NCI-H82 (cell line): ENCODE measurements around the gene GIMAP7.
"Not testable (repeated sequence)": the region's sequence is repeated elsewhere in the genome, so short reads cannot be mapped to it uniquely, and the experiment has no call there.

Source experiments
- DNase-seq: peaks from one replicate; lab custom pipeline; 2025; lab: John Stamatoyannopoulos, UW

GIMAP7 gene

DNA sequence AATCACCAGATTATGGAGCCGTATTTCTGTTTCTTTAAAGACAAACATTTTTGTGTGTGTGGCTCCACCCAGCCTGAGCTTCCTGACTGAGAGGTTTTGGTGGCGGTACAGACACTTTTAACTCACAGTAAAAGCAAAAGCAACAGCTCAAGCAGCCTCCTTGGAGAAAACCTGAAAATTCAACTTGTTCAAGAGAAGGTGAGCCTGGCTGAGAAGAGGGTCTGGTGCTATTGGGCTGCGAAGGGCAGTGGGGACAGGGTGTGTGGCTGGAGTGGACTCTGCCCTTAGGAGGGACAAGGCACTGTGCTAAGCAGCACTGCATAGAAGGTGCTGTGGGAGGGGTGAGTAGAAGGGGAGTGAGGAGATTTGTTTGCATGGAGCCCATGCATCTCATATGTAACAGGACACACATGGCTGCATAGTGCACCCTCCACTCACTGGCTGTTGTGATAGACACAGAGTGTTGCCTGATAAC lies at the start of gene GIMAP7:
Gene GIMAP7, plus strand, starts transcription at position 125 of the 475 bp plus-strand sequence. CDS start 5,103 bp downstream, outside the sequence.
- no peak for DNase-seq

DNA sequence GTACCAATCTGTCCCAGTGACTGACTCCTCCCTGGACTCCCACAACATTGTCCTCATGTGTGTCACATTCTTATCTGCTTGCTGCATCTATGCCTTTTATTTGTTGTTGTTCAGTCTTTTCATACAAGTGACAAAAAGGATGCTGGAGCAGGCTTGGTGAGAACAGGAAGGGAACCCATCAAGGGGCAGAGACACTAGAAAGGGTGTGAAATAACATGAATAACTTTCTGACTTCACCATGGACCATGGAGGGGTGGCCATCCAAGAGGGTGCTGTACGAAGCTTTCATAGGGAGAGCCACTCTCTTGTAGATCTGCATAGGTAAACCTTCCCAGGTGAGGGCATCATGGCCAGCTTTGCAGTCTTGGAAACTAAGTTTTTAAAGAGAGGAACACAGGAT lies 49.7 kb upstream of the GIMAP7 start:
- DNase-seq = no peak

DNA sequence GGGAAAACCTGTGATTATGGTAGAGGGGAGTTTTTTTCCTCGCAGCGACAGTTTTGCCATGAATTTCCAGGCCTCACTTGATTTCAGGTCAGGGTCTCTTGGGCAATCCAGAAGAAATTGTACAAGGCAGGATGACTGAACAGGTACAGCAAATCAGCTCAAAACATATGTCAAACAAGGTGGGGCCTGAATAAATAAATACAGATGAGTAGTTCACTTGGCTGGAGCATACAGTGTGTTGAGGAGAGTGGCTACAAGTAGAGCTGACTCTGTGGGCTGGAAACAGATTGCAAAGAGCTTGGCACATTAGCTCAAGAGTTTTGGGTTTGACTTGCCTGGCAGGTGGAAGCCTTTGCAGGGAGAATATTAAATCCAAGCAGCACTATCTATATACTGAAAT lies 49.3 kb upstream of the GIMAP7 start:
- no peak for DNase-seq

DNA sequence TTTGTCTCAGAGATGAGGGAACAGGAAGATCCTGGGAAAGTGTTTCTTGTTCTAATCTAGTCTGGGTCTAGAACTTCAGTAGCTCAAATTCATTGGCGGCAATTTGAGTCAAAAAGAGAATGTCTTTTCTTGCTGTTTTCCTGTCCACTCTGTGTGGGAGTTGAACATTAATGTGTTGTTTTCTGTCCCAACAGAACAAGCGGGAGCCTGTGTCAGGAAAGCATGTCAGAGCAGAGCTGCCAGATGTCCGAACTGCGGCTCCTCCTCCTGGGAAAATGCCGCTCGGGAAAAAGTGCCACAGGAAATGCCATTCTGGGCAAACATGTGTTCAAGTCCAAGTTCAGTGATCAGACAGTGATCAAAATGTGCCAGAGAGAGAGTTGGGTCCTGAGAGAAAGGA lies 48.2 kb upstream of the GIMAP7 start:
- DNase-seq = no peak

DNA sequence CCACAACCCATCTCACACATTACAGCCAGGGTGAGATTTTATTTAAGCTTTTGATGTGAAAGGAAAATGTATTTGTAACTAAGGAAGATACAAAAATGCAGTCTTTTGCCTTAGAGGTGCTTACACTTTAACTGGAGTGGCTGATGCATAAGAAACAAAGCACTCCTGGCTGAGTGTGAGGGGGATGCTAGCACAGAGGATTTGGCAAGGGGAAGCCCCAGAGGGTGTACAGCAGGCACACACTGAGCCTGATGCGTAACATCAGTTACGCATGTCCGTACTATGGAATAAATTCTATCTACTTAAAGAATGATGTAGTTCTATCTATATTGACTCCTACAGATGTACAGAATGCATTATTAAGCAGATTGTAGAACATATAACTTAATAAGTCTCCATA lies 46.4 kb upstream of the GIMAP7 start:
- DNase-seq = no peak

DNA sequence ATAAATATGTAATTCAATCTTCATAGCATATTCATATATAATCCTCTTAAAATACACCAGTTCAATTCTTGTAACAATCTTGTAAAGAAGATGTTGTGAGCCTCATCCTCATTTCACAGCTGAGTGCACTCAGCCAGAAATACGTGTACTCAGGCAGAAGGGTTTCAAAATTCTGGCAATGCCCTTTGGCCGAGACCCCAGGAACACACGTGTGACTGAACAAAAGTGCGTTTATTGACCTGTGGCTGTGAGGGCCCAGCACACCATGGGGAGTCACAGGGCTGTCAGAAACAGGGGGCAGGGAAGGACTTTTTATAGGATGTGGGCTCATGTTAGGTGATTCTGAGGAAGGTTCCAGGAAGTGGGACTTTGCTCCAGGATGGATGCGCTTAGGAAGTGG lies 42.8 kb upstream of the GIMAP7 start:
- no peak for DNase-seq

DNA sequence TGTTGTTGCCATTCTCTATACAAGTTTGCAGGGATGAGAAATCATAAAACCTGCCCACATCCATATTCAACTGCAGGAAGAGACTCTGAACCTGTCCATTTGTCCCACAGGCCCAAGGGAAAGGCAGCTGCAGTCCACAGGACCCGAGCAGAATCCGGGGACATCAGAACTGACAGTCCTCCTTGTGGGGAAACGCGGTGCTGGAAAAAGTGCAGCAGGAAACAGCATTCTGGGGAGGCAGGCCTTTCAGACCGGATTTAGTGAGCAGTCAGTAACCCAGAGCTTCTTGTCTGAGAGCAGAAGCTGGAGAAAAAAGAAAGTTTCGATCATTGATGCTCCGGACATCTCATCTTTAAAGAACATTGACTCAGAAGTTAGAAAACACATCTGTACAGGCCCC lies 40.8 kb upstream of the GIMAP7 start:
- no peak for DNase-seq

DNA sequence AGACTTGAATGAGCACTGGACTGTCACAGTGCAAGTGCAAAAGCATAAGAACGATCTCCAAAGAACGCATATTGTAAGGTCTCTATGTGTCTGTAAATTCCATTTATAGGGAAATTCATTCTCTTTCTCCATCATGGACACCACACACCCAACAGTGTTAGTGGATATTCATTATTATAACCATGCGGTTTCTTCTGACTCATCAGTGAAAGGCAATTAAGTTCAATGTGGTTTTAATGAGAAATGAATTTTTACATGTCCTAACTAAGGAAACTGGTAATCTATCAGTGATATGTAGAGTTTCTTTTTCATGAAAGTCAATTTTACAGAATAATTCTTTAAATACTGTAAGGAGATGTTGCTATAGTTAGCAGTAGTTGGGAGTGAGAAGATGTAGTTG lies 38.4 kb upstream of the GIMAP7 start:
- DNase-seq = no peak

DNA sequence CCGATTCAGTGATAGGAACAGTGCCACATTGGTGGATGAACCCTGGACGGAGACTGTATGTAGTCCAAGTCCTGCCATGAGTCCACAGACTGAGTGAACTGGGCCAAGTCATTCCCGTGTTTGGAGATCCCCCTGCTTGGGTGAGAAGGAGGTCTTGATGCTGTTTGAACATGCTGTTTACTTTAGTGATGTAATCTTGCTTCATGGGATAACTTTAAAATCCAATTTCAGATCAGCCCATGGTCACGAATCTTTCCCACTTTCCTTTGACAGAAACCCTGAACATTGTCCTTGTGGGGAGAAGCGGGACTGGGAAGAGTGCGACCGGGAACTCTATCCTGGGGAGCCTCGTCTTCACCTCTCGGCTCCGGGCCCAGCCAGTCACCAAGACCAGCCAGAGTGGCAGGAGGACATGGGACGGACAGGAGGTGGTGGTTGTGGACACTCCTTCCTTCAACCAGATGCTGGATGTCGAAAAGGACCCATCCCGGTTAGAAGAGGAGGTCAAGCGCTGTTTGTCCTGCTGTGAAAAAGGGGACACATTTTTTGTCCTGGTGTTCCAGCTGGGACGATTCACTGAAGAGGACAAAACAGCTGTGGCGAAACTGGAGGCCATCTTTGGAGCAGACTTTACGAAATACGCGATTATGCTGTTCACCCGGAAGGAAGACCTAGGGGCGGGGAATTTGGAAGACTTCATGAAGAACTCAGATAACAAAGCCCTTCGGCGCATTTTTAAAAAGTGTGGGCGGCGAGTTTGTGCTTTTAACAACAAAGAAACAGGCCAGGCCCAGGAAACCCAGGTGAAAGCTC lies 37.6 kb upstream of the GIMAP7 start:
- DNase-seq = no peak

DNA sequence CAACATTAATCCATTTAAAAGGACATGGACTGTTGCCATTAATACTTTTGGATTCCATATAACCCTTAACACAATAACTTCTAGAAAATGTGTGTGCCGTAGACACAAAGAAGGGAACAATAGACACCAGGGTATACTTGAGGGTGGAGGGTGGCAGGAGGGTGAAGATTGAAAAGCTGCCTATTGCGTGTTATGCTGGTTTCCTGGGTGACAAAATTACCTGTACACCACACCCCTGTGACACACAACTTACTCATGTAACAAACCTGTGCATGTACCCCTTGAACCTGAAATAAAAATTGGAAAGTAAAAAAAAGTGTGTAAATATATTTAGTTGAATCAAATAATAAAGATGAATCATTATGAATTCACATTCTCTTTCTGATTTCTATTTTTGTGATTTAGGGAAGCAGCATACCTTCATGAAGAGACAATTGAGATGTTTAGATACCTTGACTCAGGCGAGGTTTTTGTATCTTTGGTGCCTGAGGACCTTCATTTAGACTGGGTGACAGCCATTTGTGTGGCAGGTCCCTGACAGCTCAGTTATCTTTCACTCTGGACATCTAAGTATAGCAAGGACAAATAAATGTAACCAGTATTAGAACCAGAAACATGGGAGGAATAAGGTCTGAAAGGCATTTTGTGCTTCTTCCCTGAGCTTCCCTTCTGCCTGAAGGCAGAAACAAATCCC lies 35.5 kb upstream of the GIMAP7 start:
- DNase-seq = no peak

DNA sequence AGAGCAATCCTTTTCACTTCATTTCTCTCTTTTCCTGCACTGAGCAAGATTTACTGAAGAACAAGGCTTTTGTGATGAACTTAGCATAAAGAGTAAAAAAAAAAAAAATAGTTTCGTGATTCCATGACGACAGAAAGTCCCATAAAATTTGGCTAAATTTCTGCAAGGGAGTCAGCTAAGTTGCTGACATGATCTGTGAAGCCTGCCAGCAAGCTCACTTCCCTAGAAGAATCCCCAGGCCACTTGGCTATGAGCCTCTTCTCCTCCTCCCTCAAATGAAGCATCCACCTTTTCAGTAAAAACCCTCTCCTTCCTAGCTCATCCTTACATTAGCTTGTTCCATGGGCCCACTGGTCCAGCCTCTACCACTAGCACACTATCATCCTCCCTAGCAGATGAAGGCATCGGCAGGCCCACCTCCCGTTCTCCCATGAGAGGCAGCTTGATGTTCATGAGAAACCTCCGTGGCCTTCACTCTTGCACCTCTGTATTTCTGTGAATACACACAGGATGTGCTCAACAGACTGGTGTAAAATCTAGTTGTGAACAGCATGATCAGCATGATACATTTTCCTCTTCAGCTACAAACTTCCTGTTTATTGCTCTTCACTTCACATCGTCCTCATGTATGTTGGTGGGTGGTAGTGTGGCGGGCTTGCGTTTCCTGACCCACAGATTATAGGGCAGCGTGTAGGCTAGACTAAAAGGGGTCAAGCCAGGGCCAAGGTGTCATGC lies 33.3 kb upstream of the GIMAP7 start:
- DNase-seq = no peak

DNA sequence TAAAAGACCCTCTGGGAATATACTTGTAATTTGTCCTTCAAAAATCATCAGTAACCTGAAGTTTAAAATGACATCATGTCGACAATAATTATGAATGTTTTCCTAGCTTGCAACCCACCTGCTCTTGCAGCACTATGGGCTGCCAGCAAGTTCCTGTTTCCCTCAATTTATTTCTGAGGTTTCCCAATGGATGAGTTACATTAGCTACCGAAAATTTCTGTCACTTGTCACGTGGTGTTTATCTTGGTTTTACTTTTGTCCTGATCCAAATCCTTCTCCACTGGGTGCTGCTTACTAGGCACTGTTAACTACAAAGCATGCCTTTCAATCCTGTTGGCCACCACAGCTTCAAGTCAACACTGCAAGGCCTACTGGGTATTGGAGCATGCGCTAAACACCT lies 32.8 kb upstream of the GIMAP7 start:
- no peak for DNase-seq

DNA sequence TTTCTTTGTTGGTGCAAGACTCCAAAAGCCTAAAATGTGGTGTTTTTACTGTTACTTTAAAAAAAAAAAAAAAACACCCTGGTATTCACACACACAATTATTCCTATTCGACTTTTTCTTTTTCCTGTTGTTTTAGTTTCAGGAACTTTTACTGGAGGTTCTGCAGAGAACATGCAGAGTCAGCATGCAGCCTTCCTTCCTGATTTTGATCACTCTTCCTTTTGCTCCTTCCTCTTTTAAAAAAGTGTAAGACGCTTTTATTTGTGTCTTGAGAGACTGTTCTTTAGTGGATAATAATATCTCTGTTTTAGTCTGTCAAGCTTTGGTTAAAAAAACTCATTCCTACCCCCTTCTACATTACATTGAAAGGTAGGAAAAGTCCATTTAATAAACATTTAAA lies 31.2 kb upstream of the GIMAP7 start:
- DNase-seq = not testable (repeated sequence)

DNA sequence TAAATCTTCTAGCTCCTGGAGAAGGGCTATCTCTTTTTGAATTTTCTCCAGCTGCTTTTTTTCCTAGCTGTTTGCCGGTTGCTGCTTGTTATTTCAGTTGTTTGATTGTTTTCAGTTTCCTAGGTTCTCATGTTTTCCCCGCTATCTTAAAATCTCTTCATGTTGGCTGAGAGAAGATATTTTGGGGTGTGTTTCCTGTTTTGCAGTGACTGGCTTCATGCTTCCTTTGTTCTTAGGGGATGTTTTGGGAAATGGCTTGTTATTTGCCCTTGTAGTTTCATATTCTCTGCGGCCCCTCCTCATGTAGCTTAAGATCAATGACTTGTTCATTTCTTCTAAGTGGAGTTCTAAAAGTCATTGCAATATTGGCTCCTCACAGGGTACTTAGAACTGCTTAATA lies 30.6 kb upstream of the GIMAP7 start:
- not testable (repeated sequence) for DNase-seq

DNA sequence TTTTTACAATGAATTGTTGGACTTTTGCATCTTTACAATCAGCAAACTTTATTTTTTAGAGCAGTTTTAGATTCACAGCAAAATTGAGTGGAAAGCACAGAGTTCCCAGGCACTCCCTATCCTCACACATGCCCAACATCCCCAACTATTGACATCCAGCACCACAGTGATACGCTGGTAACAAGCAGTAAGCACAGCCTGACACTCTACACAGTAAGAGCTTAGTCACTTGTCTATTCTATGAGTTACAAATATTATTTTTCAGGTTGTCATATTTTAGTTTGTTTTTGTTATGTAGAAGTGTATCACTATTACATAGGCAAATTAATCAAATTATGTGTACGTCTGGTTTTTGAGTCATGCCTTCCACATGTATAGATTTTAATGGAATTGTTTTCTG lies 27.0 kb upstream of the GIMAP7 start:
- DNase-seq = no peak

DNA sequence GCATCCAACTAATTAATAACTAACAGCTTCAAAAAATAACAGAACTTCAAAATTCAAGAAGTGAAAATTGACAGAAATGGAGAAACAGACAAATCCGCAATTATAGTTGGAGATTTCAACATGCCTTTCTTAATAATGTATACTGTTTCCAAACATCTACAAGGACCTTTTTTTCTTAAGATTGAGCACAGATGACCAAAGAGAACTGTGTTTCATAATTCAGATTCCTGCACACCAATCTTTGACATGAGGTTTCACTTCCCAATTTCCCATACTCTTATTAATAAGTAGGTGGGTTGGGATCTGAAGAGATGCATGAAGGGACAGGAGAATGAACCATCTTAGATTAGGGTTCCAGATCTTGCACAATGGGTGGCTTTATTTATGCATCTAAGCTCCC lies 24.9 kb upstream of the GIMAP7 start:
- DNase-seq = no peak

DNA sequence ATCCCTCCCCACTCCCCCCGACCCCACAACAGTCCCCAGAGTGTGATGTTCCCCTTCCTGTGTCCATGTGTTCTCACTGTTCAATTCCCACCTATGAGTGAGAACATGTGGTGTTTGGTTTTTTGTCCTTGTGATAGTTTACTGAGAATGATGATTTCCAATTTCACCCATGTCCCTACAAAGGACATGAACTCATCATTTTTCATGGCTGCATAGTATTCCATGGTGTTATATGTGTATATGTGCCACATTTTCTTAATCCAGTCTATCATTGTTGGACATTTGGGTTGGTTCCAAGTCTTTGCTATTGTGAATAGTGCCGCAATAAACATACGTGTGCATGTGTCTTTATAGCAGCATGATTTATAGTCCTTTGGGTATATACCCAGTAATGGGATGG lies 21.2 kb upstream of the GIMAP7 start:
- DNase-seq = not testable (repeated sequence)

DNA sequence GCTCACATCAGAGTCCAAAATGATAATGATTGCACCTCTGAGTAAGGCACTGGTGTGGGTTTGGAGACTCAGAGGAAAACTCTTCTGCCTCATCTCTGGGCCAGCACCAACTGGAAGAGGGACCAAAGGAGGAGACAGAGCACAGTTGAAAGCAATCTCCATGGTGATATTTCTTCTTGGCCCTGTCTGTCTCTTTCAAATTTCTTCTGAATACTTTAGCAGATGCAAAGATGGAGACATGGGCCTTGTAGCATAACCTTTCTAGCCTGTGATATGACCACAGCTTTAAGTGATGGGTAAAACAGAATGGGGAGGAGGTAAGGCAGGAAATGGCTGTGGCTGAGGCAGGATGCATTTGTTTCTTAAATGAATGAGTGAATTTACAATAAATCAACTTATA lies 12.2 kb upstream of the GIMAP7 start:
- no peak for DNase-seq

DNA sequence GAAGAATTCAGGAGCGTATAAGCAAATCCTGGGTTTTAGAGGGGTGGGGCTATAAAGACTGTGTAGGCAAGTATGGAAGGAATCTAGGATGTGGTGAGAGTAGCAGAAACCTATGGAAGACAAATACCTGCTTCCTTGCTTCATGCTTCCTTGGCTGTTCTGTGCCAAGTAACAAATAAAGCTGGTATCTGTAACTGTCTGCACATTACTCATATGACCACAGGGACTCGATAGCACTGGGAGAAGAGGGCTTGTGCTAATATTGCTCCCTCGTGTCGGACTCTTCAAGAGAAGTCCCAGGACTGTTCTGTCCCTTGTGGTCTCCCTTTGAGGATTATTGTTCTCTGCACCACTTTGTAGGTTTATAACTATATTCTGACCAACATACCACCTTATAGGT lies 11.5 kb upstream of the GIMAP7 start:
- DNase-seq = no peak

DNA sequence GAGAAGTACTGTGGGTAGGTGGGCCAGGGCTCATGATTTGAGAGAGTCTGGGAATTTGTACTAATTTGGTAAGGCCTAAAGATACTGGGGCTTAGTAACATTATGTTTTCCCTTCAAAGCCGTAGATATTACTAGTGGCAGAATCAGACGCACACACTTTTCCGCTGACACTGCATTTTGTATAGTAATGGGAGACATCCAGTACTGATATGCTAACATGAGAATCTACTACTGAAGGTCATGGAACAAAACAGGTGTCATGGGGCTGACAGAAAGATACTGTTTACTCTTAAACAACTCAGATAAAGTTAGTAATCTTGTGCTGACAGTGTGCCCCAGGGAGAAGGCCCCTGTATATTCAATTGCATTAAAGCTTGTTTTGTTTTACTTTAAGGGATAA lies 11.1 kb upstream of the GIMAP7 start:
- no peak for DNase-seq

DNA sequence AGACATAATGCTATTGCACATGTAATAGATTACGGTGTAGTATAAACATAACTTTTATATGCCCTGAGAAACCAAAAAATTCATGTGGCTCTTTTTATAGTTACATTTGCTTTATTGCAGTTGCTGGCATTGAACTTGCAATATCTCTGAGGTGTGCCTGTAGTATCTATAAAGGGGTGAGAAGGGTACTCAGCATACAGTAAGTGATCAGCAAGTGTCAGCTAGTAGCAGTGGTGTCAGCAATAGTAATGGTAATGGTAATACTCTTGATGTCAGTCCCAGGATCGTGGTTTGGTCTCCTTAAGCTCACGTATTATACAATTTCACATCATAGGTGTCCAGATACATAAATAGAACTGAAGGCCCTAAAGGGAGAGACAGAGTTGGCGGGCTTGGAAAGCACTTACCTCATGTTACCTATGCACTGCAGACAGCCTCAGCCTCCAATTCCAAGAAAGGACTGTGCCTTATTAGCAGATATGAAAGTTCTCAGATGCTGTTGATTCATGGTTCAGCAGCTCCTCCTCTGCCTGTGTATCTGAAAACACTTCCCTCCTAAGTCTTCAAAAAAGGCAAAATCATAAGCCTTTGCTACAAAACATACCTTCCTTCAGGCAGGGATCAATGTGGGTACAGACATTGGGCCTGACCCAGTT lies 6.6 kb upstream of the GIMAP7 start:
- no peak for DNase-seq

DNA sequence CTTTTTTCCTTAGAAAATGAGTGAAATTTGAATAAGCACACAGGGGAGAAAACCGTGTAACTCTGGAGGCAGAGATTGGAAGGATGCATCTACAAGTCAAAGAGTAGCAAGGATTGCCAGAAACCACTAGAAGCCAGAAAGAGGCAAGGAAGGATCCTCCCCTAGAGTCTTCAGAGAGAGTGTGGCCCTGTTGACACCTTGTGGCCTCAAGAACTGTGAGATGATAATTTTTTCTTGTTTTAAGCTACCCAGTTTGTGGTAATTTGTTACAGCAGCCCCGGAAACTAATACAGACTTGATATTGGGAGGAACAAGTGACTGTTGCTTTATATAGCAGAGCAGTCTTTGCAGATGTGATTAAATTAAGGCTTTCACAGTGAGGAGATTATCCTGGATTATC lies 3.6 kb upstream of the GIMAP7 start:
- DNase-seq = peak; percentile 54
